K562 (cell line): ENCODE data around the gene TBATA. TPM values are rescaled to one million over a fixed set of nuclear protein-coding genes. Genes with fewer than 3 reads are reported as not detected.

ENCODE experiments used
- ETV5 ChIP-seq: sonication (generic); formaldehyde crosslinking; IDR thresholded peaks from 2 replicates; pipeline ENCODE4 v1.4.0; 2020; ENCODE audit warnings: low read depth, mild to moderate bottlenecking, missing genetic modification reagents
- ETV6 ChIP-seq, 3 experiments: fragments of 150-350 bp in 1 of 3; sonication (generic) in 1 of 3; formaldehyde crosslinking in 1 of 3; IDR thresholded peaks; 2 replicates each; pipeline versions ENCODE4 v1.6.1 to v1.8.0; 2014 to 2022; ENCODE audit warnings: borderline replicate concordance in 2 of 3, low read depth in 2 of 3, antibody characterized with exemption in 1 of 3, low read length in 1 of 3, mild to moderate bottlenecking in 1 of 3, missing genetic modification reagents in 1 of 3
- NR2C2 ChIP-seq, 2 experiments: fragments of 200-800 bp in 1 of 2; sonication (Bioruptor generic) in 1 of 2; sonication (generic) in 1 of 2; formaldehyde crosslinking in 1 of 2; IDR thresholded peaks; 2 replicates each; pipeline versions ENCODE4 v1.6.1 to v1.8.0; 2016 to 2022; ENCODE audit warnings: mild to moderate bottlenecking in 1 of 2, missing compliant biosample characterization in 1 of 2, missing genetic modification characterization in 1 of 2, missing genetic modification reagents in 1 of 2
- POLR2G ChIP-seq: fragments of 200-400 bp; formaldehyde crosslinking; IDR thresholded peaks from 2 replicates; pipeline ENCODE4 v1.6.1; 2017; ENCODE audit warnings: low read depth, mild to moderate bottlenecking, antibody characterized with exemption, low read length, moderate library complexity
- RCOR1 ChIP-seq, 2 experiments: IDR thresholded peaks; 2 replicates each; pipeline ENCODE4 v1.6.1; 2012; ENCODE audit warnings: low read depth in 2 of 2, low read length in 2 of 2, borderline replicate concordance in 1 of 2, improper control_type of control experiment in 1 of 2
- SETDB1 ChIP-seq: IDR thresholded peaks from one replicate; pipeline ENCODE4 v1.6.1; 2012; ENCODE audit warnings: low read length, control low read depth, inconsistent platforms
- SMAD4 ChIP-seq: fragments of 250-450 bp; sonication (Bioruptor Pico); conservative IDR thresholded peaks from 2 replicates; pipeline ENCODE4 v1.8.0; 2021; ENCODE audit warnings: inconsistent platforms, mild to moderate bottlenecking, moderate library complexity
- polyA plus RNA-seq, 8 experiments: library from polyadenylated mRNA; depleted of rRNA in 4 of 8; stranded (reverse) in 5 of 8; unstranded in 3 of 8; fragments of >200 nt; fragmentation: Nextera tagmentation in 2 of 8; fragmentation: Illumina TruSeq in 1 of 8; extraction: Ambion mirVana in 2 of 8; extraction: Trizol in 1 of 8; gene quantifications; 2 replicates each; pipeline versions ENCODE4 v1.2.1 to v1.2.3, GENCODE V29; 2011 to 2014; ENCODE audit warnings: inconsistent platforms in 1 of 8, missing spikeins in 1 of 8
- total RNA-seq, 7 experiments: library from RNA; depleted of rRNA in 6 of 7; stranded (reverse); fragments of >200 nt in 6 of 7; fragmentation: Illumina TruSeq in 2 of 7; extraction: Trizol in 2 of 7; gene quantifications; 2 replicates each; pipeline versions ENCODE4 v1.2.1 to v1.2.3, GENCODE V29; 2011 to 2021; ENCODE audit warnings: low replicate concordance in 1 of 7
- TF ChIP-seq, protein P1 (sequence below): fragments of 450-650 bp; formaldehyde crosslinking; IDR thresholded peaks from 2 replicates; pipeline ENCODE4 v1.4.0; 2020; ENCODE audit warnings: mild to moderate bottlenecking, moderate library complexity

Gene TBATA
- total and polyA plus RNA-seq, 9 of the 15 experiments (the other 6 are each of a cell fraction or from before 2014, with no cell fraction given), result not detected

GRCh38 chr10:70815504-70816219 lies 30.5 kb upstream of the TBATA start, which contains the start of gene SGPL1 (continued):
- TF ChIP-seq POLR2G (peak; percentile 83), ETV6 (IDR thresholded peaks at IDR 0.05; ENCODE audit: borderline replicate concordance in 1 of 2, low read depth in 2 of 2, low read length in 1 of 2) (no peak), ETV6 (CRISPR knock-in tag; IDR thresholded peaks at IDR 0.05; ENCODE audit: borderline replicate concordance) (0 out of 2 replicates have a peak, but pooled peaks have one; percentile 35), ETV5 (CRISPR knock-in tag) (no peak), NR2C2 (CRISPR knock-in tag; IDR thresholded peaks at IDR 0.05) (no peak), NR2C2 (tag; IDR thresholded peaks at IDR 0.05) (no peak), SMAD4 (CRISPR knock-in tag) (peak; percentile 47), RCOR1 (IDR thresholded peaks at IDR 0.05; ENCODE audit: borderline replicate concordance in 1 of 2, low read depth in 2 of 2, low read length in 2 of 2) (peak in 1 of 2 experiments; percentile 67; a peak in 2 of 4 replicates), SETDB1 (no peak)
- TF ChIP-seq, protein P1, sequence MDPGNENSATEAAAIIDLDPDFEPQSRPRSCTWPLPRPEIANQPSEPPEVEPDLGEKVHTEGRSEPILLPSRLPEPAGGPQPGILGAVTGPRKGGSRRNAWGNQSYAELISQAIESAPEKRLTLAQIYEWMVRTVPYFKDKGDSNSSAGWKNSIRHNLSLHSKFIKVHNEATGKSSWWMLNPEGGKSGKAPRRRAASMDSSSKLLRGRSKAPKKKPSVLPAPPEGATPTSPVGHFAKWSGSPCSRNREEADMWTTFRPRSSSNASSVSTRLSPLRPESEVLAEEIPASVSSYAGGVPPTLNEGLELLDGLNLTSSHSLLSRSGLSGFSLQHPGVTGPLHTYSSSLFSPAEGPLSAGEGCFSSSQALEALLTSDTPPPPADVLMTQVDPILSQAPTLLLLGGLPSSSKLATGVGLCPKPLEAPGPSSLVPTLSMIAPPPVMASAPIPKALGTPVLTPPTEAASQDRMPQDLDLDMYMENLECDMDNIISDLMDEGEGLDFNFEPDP (CRISPR knock-in tag), result no peak
- TF ChIP-seq, all 486 proteins: peak for 91
